Activated CD8-positive, alpha-beta memory T cell treated with anti-CD3 and anti-CD28 coated beads, Interleukin-2, amount 50 U/mL, for 4 hours (primary cell): ENCODE data around the gene DIRAS1.
A peak's percentile ranks its signal among the peaks of the same experiment; 100 is the strongest.

Source experiments
- DNase-seq: peaks from one replicate; pipeline ENCODE4 v3.0.0-alpha.2; 2020

Gene DIRAS1

GRCh38 chr19:2754659-2755447, 33.7 kb upstream of the DIRAS1 start:
- no peak for DNase-seq

- no peak for DNase-seq
Observed at GRCh38 chr19:2751438-2751830, 30.3 kb upstream of the DIRAS1 start.

GRCh38 chr19:2750808-2751437, 29.8 kb upstream of the DIRAS1 start:
- no peak for DNase-seq

GRCh38 chr19:2747349-2747748, 26.2 kb upstream of the DIRAS1 start:
- DNase-seq = no peak

- DNase-seq = no peak
Observed at GRCh38 chr19:2744113-2744512, 22.9 kb upstream of the DIRAS1 start.

GRCh38 chr19:2743099-2743498, 21.9 kb upstream of the DIRAS1 start:
- no peak for DNase-seq

- DNase-seq = no peak
Observed at GRCh38 chr19:2740314-2740656, 19.1 kb upstream of the DIRAS1 start.

- peak; percentile 99 for DNase-seq
Observed at GRCh38 chr19:2739602-2740313, 18.6 kb upstream of the DIRAS1 start, which contains the start of gene SLC39A3. Gene SLC39A3 (minus strand): TSS chr19:2740017. CDS start chr19:2737257, 2,760 bp downstream.

GRCh38 chr19:2736550-2737190, 15.5 kb upstream of the DIRAS1 start:
- DNase-seq = no peak

GRCh38 chr19:2735374-2735773, 14.2 kb upstream of the DIRAS1 start:
- no peak for DNase-seq

GRCh38 chr19:2734589-2735288, 13.6 kb upstream of the DIRAS1 start:
- no peak for DNase-seq

- DNase-seq = no peak
Observed at GRCh38 chr19:2733930-2734588, 12.9 kb upstream of the DIRAS1 start.

GRCh38 chr19:2732883-2733282, 11.7 kb upstream of the DIRAS1 start:
- DNase-seq = no peak

- DNase-seq = no peak
Observed at GRCh38 chr19:2732157-2732725, 11.1 kb upstream of the DIRAS1 start.

- DNase-seq = no peak
Observed at GRCh38 chr19:2731181-2731995, 10.2 kb upstream of the DIRAS1 start.

- DNase-seq = no peak
Observed at GRCh38 chr19:2729943-2730818, 9.0 kb upstream of the DIRAS1 start.

GRCh38 chr19:2728783-2729387, 7.7 kb upstream of the DIRAS1 start:
- no peak for DNase-seq

- DNase-seq = no peak
Observed at GRCh38 chr19:2727640-2727944, 6.4 kb upstream of the DIRAS1 start.

GRCh38 chr19:2726904-2727639, 5.9 kb upstream of the DIRAS1 start:
- DNase-seq = no peak
